RWPE2 (cell line): ENCODE data around the gene TEF.

ENCODE experiments used
- ATAC-seq: fragments of 200-7000 bp; cut with Tn5 transposase; 3 replicates; pipeline ENCODE4 v1.9.1; 2021; ENCODE audit warnings: low read depth
- DNase-seq: peaks from one replicate; pipeline ENCODE4 v3.0.0-alpha.2; 2020; ENCODE audit warnings: low spot score
- H3K27ac ChIP-seq: fragments of 450-650 bp; 2 replicates; pipeline ENCODE4 v1.5.1; 2017; ENCODE audit warnings: mild to moderate bottlenecking; ENCODE audit not compliant: poor library complexity, severe bottlenecking
- H3K27me3 ChIP-seq: fragments of 250-450 bp; sonication (Bioruptor Pico); 2 replicates; pipeline ENCODE4 v1.5.1; 2021; ENCODE audit warnings: mild to moderate bottlenecking, moderate library complexity; ENCODE audit not compliant: insufficient read depth, poor library complexity, severe bottlenecking
- H3K36me3 ChIP-seq: fragments of 250-450 bp; sonication (Bioruptor Pico); 2 replicates; pipeline ENCODE4 v1.5.1; 2020; ENCODE audit warnings: low read depth, mild to moderate bottlenecking, moderate library complexity
- H3K4me1 ChIP-seq: fragments of 250-450 bp; sonication (Bioruptor Pico); 2 replicates; pipeline ENCODE4 v1.5.1; 2021; ENCODE audit warnings: mild to moderate bottlenecking, moderate library complexity; ENCODE audit not compliant: insufficient read depth, poor library complexity, severe bottlenecking
- H3K4me3 ChIP-seq: fragments of 250-450 bp; sonication (Bioruptor Pico); 2 replicates; pipeline ENCODE4 v1.5.1; 2021; ENCODE audit warnings: mild to moderate bottlenecking, moderate library complexity; ENCODE audit not compliant: severe bottlenecking
- H3K9me3 ChIP-seq: fragments of 250-450 bp; sonication (Bioruptor Pico); 2 replicates; pipeline ENCODE4 v1.5.1; 2021; ENCODE audit warnings: mild to moderate bottlenecking, moderate library complexity; ENCODE audit not compliant: severe bottlenecking
- TF ChIP-seq, protein P1 (sequence below): fragments of 450-650 bp; IDR thresholded peaks from one replicate; pipeline ENCODE4 v1.5.1; 2017; ENCODE audit warnings: mild to moderate bottlenecking, moderate library complexity; ENCODE audit not compliant: poor library complexity, severe bottlenecking

Gene TEF

DNA sequence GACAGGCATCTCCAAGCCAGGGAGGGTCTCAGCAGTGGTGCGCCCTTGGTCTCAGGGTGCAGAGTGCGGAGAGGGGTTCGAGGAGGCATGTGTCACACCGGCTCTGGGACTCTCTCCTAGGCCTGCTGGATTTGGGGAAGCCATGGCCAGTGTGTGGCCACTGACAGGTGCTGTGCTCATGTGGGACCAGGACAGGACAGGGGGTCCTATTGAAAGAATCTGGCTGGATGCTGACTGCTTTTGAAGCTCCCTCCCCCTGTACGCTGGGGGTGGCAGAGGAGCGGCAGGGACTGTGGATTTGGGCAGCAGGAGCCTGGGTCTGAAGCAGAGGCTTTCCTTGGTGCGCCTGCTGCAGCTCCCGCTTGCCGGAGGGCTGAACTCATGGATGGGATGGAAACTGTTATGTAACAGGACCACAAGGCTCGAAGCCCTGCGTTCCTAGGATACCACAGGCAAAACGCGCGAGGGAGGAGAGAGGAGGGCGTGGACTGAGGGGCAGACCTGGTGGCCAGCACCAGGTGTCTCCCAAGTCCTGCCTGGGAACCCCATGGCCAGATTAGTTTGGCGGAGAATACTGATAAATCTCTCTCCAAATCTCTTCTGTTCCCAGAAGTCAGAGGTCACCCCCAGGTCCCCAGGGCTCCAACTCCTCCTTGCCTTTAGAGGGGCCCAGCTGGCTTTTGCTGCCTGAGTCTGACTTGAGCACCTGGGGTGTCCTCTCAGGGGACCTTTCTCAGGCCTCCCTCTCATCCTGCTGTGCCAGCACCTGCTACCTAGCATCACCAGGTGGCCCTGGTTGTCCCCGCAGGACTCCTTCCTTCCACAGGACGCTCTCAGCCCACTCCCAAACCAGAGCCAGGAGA, 13.8 kb upstream of the TEF start:
- H3K27ac ChIP-seq, result no peak overlapping the region
- DNase-seq (no peak), ATAC-seq (no peak; the same call in 2 of the 3 replicates)
- no peaks in the 10 kb centered on the region for H3K9me3 ChIP-seq
- H3K27me3 ChIP-seq, result no peaks in the 10 kb centered on the region
- H3K4me3 ChIP-seq, result no peak overlapping the region
- peaks cover 4% of the 10 kb centered on the region for H3K4me1 ChIP-seq
- H3K36me3 ChIP-seq, result no peaks in the 10 kb centered on the region
- TF ChIP-seq, protein P1, sequence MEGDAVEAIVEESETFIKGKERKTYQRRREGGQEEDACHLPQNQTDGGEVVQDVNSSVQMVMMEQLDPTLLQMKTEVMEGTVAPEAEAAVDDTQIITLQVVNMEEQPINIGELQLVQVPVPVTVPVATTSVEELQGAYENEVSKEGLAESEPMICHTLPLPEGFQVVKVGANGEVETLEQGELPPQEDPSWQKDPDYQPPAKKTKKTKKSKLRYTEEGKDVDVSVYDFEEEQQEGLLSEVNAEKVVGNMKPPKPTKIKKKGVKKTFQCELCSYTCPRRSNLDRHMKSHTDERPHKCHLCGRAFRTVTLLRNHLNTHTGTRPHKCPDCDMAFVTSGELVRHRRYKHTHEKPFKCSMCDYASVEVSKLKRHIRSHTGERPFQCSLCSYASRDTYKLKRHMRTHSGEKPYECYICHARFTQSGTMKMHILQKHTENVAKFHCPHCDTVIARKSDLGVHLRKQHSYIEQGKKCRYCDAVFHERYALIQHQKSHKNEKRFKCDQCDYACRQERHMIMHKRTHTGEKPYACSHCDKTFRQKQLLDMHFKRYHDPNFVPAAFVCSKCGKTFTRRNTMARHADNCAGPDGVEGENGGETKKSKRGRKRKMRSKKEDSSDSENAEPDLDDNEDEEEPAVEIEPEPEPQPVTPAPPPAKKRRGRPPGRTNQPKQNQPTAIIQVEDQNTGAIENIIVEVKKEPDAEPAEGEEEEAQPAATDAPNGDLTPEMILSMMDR, result no peak

DNA sequence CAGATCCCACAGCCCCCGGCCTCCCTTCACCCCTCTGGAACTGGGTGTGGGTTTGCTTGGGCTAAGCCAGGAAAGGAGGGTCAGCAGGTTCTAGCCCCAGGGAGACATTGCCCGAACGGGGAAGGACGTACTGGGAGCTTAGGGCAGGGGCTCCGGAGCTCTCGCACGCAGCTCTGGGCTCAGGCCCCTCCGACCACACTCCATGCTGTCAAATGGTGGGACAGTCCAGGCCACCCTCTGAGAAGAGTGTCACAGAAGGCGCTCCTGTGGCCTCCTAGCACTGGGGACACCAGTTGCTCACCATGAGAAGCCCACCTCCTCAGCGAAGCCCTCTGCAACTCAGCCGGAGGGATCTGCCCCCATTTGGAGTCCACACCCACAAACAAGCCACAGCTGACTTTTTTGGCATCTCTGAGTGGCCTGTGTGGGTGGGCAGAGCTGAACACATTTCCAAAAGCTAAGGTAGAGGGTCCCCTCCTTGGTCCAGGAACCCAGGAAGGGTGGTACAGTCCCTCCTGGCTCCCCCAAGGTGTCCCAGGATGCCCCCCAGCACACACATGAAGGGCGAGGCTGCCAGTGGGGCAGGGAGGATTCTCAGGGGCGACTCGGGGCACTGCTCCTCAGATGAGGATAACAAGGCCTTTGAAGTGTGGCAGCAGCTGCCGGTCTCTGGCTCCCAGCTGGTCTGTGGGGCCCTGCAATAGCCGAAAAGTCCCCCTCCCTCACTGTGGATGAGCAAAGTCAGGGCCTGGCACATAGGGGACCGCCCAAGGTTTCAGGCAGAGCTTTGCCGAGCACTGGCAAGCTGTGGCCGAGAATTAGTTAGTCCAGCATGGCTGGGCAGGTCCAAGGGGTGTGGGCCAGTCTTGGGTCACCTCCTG, 13.0 kb upstream of the TEF start:
- no peak for ATAC-seq
- H3K9me3 ChIP-seq, result no peaks in the 10 kb centered on the region
- no peak overlapping the region for H3K27ac ChIP-seq
- H3K36me3 ChIP-seq, result no peaks in the 10 kb centered on the region
- TF ChIP-seq, protein P1, result no peak
- no peak for DNase-seq
- no peak overlapping the region for H3K4me3 ChIP-seq
- H3K27me3 ChIP-seq, result no peaks in the 10 kb centered on the region
- H3K4me1 ChIP-seq, result peaks cover 4% of the 10 kb centered on the region

DNA sequence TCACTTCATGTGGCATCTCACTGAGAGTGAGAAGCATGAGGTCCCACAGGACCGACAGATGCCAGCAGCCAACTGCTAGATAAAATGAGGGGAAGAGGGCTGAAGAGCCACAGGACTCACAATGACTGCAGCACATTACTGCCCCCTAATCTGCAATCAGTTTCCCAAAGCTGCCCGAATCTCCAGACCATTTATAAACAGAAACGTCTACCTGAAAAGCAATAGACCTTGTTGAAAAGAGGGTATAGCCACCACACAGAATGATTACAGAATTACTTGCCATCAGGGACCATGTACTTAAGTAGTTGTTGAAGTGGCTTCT, 12.4 kb upstream of the TEF start:
- H3K27ac ChIP-seq, result no peak overlapping the region
- no peak overlapping the region for H3K4me3 ChIP-seq
- DNase-seq, result no peak

DNA sequence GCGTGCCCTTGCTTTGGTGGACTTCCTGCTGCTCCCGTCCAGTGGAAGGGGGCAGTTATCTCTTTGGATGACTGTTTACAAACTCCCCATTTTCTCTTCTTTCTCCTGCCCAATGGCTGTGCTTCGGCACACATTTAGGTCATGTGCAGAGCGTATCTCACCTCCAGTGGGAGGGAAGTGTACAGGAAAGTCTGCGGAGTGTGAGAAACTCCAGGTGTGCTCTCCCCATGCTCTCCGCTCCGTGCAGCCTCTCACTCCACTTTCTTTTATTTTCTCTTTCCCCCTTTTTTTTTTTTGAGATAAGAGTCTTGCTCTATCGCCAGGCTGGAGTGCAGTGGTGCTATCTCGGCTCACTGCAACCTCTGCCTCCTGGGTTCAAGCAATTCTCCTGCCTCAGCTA, 11.9 kb upstream of the TEF start:
- no peak overlapping the region for H3K4me3 ChIP-seq
- H3K4me1 ChIP-seq, result peaks cover 4% of the 10 kb centered on the region
- no peak overlapping the region for H3K27ac ChIP-seq
- no peak for ATAC-seq
- no peaks in the 10 kb centered on the region for H3K36me3 ChIP-seq
- H3K27me3 ChIP-seq, result no peaks in the 10 kb centered on the region
- TF ChIP-seq, protein P1, result no peak
- H3K9me3 ChIP-seq, result no peaks in the 10 kb centered on the region
- DNase-seq, result no peak

More for the DNA sequence above, 12.4 kb upstream of the TEF start:
- ATAC-seq, result no peak
- Histone ChIP-seq H3K4me1 (peaks cover 4% of the 10 kb centered on the region), H3K27me3 (no peaks in the 10 kb centered on the region), H3K9me3 (no peaks in the 10 kb centered on the region), H3K36me3 (no peaks in the 10 kb centered on the region)
- TF ChIP-seq, protein P1, result no peak

- no peaks in the 10 kb centered on the region for H3K27me3 ChIP-seq
- H3K4me1 ChIP-seq, result peaks cover 7% of the 10 kb centered on the region
- DNase-seq (no peak), ATAC-seq (no peak)
- no peak overlapping the region for H3K27ac ChIP-seq
- H3K9me3 ChIP-seq, result no peaks in the 10 kb centered on the region
- H3K4me3 ChIP-seq, result no peak overlapping the region
- no peaks in the 10 kb centered on the region for H3K36me3 ChIP-seq
- TF ChIP-seq, protein P1, result no peak
Measured at GRCh38 chr22:41377846-41378245, 3.9 kb upstream of the TEF start.
